SK-N-MC (cell line): ENCODE data around the gene CEP131.

Source experiments
- DNase-seq: peaks from one replicate; pipeline ENCODE4 v3.0.0-alpha.2; 2011; ENCODE audit warnings: low read depth, low spot score
- H3K27ac ChIP-seq: fragments of 200-600 bp; sonication (generic); 2 replicates; pipeline ENCODE4 v1.5.1; 2016; ENCODE audit warnings: mixed run types
- H3K36me3 ChIP-seq: fragments of 200-600 bp; sonication (generic); 2 replicates; pipeline ENCODE4 v1.6.1; 2017; ENCODE audit warnings: antibody characterized with exemption, low read length, mixed read lengths; ENCODE audit not compliant: insufficient read depth
- H3K4me3 ChIP-seq: fragments of 200-600 bp; sonication (generic); 2 replicates; pipeline ENCODE4 v1.5.1; 2016
- H3K9ac ChIP-seq: fragments of 200-600 bp; sonication (generic); 2 replicates; pipeline ENCODE4 v1.8.0; 2017; ENCODE audit warnings: mixed run types, mixed read lengths; ENCODE audit not compliant: insufficient read length
- H3K9me3 ChIP-seq: fragments of 200-600 bp; sonication (generic); 2 replicates; pipeline ENCODE4 v1.6.1; 2017; ENCODE audit warnings: low read depth, mild to moderate bottlenecking, antibody characterized with exemption, low read length, moderate library complexity, mixed read lengths
- EZH2 ChIP-seq: fragments of 200-600 bp; sonication (generic); IDR thresholded peaks from one replicate; pipeline ENCODE4 v1.6.1; 2017; ENCODE audit warnings: antibody characterized with exemption
- FOXP2 ChIP-seq: optimal IDR thresholded peaks from 2 replicates; pipeline ENCODE3; 2011; ENCODE audit warnings: mild to moderate bottlenecking, moderate library complexity; ENCODE audit not compliant: insufficient read depth; ENCODE audit errors: extremely low read length, control extremely low read depth
- POLR2AphosphoS5 ChIP-seq: IDR thresholded peaks from 2 replicates; pipeline ENCODE4 v1.6.1; 2012; ENCODE audit warnings: mild to moderate bottlenecking, low read depth, low read length, borderline replicate concordance

CEP131 gene

GRCh38 chr17:81261582-81262336, 39.0 kb upstream of the CEP131 start:
- Histone ChIP-seq H3K9me3 (no peaks in the 10 kb centered on the region), H3K9ac (no peak overlapping the region), H3K36me3 (peaks cover 3% of the 10 kb centered on the region; the same call in 1 of the 2 replicates), H3K27ac (no peak overlapping the region), H3K4me3 (no peak overlapping the region)
- TF ChIP-seq EZH2, result no peak
- no peak for TF ChIP-seq FOXP2
- no peak for TF ChIP-seq POLR2AphosphoS5
- no peak for DNase-seq

GRCh38 chr17:81261096-81261495, 38.3 kb upstream of the CEP131 start:
- no peak overlapping the region for H3K9ac ChIP-seq
- no peaks in the 10 kb centered on the region for H3K9me3 ChIP-seq
- no peak for DNase-seq
- H3K36me3 ChIP-seq, result peaks cover 3% of the 10 kb centered on the region; the same call in 1 of the 2 replicates
- H3K4me3 ChIP-seq, result no peak overlapping the region
- H3K27ac ChIP-seq, result no peak overlapping the region
- no peak for TF ChIP-seq EZH2
- no peak for TF ChIP-seq FOXP2
- no peak for TF ChIP-seq POLR2AphosphoS5

- Histone ChIP-seq H3K9me3 (no peaks in the 10 kb centered on the region), H3K4me3 (no peak overlapping the region), H3K36me3 (peaks cover 3% of the 10 kb centered on the region; the same call in 1 of the 2 replicates), H3K27ac (no peak overlapping the region), H3K9ac (no peak overlapping the region)
- no peak for DNase-seq
- TF ChIP-seq FOXP2 (no peak), EZH2 (no peak), POLR2AphosphoS5 (no peak)
These were observed 37.9 kb upstream of the CEP131 start for GRCh38 chr17:81260641-81261040.

- no peak overlapping the region for H3K9ac ChIP-seq
- no peak for TF ChIP-seq FOXP2
- no peak for TF ChIP-seq EZH2
- H3K27ac ChIP-seq, result no peak overlapping the region
- H3K4me3 ChIP-seq, result no peak overlapping the region
- DNase-seq, result no peak
- H3K36me3 ChIP-seq, result no peaks in the 10 kb centered on the region; the same call in 1 of the 2 replicates
- no peaks in the 10 kb centered on the region for H3K9me3 ChIP-seq
These were observed 37.4 kb upstream of the CEP131 start for GRCh38 chr17:81260171-81260570.

GRCh38 chr17:81259058-81259605, 36.4 kb upstream of the CEP131 start:
- Histone ChIP-seq H3K4me3 (no peak overlapping the region), H3K9me3 (no peaks in the 10 kb centered on the region), H3K27ac (no peak overlapping the region), H3K9ac (no peak overlapping the region), H3K36me3 (no peaks in the 10 kb centered on the region; the same call in 1 of the 2 replicates)
- no peak for DNase-seq
- TF ChIP-seq FOXP2 (no peak), EZH2 (no peak), POLR2AphosphoS5 (no peak)

GRCh38 chr17:81258292-81258691, 35.5 kb upstream of the CEP131 start:
- Histone ChIP-seq H3K27ac (no peak overlapping the region), H3K9ac (no peak overlapping the region), H3K36me3 (no peaks in the 10 kb centered on the region; the same call in 1 of the 2 replicates), H3K9me3 (no peaks in the 10 kb centered on the region), H3K4me3 (no peak overlapping the region)
- no peak for DNase-seq
- no peak for TF ChIP-seq POLR2AphosphoS5
- no peak for TF ChIP-seq EZH2
- no peak for TF ChIP-seq FOXP2

GRCh38 chr17:81257533-81257932, 34.8 kb upstream of the CEP131 start:
- no peak for TF ChIP-seq FOXP2
- no peak for TF ChIP-seq EZH2
- no peak for TF ChIP-seq POLR2AphosphoS5
- Histone ChIP-seq H3K9ac (no peak overlapping the region), H3K36me3 (no peaks in the 10 kb centered on the region; the same call in 1 of the 2 replicates), H3K9me3 (no peaks in the 10 kb centered on the region), H3K4me3 (no peak overlapping the region), H3K27ac (no peak overlapping the region)
- no peak for DNase-seq

- TF ChIP-seq EZH2 (no peak), POLR2AphosphoS5 (no peak), FOXP2 (no peak)
- H3K4me3 ChIP-seq, result no peak overlapping the region
- H3K36me3 ChIP-seq, result no peaks in the 10 kb centered on the region; the same call in 1 of the 2 replicates
- H3K9ac ChIP-seq, result no peak overlapping the region
- H3K27ac ChIP-seq, result no peak overlapping the region
- no peaks in the 10 kb centered on the region for H3K9me3 ChIP-seq
- no peak for DNase-seq
These were observed 33.9 kb upstream of the CEP131 start for GRCh38 chr17:81256616-81257015.
